AG09309 (cell line): ENCODE data around the gene EDN1.

ENCODE experiments used
- DNase-seq: peaks from one replicate; pipeline ENCODE4 v3.0.0-alpha.2; 2010; ENCODE audit warnings: low read depth
- H3K4me3 ChIP-seq: 2 replicates; pipeline ENCODE4 v1.5.1; 2011; ENCODE audit warnings: mild to moderate bottlenecking, low read depth, low read length, moderate library complexity; ENCODE audit not compliant: control insufficient read depth
- TF ChIP-seq, protein P1 (sequence below): IDR thresholded peaks from 2 replicates; pipeline ENCODE4 v1.5.1; 2011; ENCODE audit warnings: mild to moderate bottlenecking, low read depth, low read length, inconsistent platforms; ENCODE audit not compliant: insufficient read depth, control insufficient read depth; ENCODE audit errors: missing control alignments

EDN1 gene

DNA sequence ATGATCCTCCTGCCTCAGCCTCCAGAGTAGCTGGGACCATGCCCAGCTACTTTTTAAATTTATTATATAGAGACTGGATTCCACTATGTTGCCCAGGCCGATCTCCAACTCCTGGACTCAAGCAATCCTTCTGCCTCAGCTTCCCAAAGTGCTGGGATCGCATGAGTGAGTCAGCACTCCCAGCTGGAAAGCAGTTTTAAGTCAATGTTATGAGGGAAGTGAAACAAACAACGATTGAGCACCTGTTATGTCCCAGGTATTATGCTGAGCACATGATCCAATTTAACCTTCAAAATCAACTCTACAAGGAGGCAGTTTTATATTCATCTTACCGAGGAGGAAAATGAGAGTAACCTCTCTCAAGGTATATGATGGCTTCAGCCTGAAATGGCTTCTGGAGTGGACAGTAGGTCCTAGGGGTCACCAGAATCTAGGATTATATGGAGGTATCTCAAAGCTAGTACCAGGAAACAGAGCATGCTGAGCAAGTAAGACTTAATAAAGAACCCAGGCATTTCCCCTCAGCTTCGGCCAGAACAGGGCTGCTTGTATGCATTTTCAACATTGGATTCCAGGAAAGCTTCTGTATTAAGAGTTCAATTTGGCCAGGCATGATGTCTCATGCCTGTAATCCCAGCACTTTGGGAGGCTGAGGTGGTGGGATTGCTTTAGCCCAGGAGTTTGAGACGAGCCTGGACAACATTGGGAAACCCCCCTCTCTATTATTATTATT lies 55.0 kb downstream of the EDN1 start:
- DNase-seq, result no peak
- TF ChIP-seq, protein P1, sequence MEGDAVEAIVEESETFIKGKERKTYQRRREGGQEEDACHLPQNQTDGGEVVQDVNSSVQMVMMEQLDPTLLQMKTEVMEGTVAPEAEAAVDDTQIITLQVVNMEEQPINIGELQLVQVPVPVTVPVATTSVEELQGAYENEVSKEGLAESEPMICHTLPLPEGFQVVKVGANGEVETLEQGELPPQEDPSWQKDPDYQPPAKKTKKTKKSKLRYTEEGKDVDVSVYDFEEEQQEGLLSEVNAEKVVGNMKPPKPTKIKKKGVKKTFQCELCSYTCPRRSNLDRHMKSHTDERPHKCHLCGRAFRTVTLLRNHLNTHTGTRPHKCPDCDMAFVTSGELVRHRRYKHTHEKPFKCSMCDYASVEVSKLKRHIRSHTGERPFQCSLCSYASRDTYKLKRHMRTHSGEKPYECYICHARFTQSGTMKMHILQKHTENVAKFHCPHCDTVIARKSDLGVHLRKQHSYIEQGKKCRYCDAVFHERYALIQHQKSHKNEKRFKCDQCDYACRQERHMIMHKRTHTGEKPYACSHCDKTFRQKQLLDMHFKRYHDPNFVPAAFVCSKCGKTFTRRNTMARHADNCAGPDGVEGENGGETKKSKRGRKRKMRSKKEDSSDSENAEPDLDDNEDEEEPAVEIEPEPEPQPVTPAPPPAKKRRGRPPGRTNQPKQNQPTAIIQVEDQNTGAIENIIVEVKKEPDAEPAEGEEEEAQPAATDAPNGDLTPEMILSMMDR, result no peak
- no peak overlapping the region for H3K4me3 ChIP-seq

DNA sequence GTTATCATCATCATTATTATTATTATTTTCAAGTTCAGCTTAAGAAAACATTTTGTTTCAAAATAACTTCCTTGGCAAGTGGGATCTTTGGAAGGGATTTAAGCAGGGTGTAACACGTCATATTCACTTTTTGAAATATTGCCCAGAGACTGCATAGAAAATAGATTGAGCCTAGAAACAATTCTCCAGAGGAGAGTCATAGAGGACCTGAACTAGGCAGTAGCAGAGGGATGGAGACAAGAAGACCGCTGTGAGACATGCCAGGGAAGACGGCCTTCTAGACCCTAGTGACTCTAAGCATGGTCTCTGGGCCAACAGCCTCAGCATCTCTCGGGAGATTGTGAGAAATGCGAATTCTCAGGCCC lies 55.5 kb downstream of the EDN1 start:
- TF ChIP-seq, protein P1, result no peak
- H3K4me3 ChIP-seq, result no peak overlapping the region
- no peak for DNase-seq
